GM21367 (cell line): Measurements from ENCODE around the gene FAM8A1.

Experiments used
- ATAC-seq: cut with Tn5 transposase; IDR thresholded peaks from one replicate; pipeline ENCODE4 v1.9.1; 2021; ENCODE audit not compliant: unreplicated experiment

The FAM8A1 gene

DNA sequence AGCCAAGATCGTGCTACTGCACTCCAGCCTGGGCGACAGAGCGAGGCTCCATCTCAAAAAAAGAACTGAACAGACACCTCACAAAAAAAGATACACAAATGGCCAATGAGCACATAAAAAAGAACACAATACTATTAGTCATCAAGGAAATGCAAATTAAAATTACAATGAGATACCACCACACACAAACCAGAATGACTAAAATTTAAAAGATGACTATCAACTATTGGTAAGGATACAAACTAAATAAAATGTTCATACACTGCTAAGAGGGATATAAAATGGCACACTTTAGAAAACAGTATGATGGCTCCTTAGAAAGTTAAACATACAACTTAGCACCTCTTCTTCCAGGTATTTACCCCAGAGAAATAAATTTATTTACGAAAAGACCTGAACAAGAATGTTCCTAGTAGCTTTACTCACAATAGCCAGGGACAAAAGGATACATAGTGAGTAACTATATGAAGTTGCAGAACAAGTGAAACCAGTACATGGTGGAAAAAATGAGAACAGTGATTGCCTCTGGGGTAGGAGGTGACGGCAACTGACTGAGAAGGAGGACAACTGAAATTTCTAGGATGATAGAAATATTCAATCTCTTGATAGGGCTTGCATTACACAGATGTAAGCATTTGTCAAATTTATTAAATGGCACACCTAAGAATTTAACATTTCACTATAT is 53.2 kb downstream of the FAM8A1 start:
- no peak for ATAC-seq

DNA sequence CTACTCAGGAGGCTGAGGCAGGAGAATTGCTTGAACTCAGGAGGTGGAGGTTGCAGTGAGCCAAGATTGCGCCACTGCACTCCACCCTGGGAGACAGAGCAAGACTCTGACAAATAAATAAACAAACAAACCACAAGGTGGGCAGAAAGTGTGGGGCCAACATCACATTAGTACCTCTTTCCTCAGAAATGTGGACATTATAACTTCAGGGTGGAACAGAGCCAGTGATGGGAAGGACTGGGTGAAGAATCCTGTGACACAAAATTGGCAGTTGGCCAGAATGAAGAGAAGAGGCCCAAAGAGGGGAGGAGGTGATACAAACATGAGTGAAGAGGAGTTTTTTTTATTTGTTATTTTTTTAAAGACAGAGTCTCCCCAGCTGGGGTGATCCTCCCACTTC is 56.0 kb downstream of the FAM8A1 start:
- ATAC-seq, result no peak

DNA sequence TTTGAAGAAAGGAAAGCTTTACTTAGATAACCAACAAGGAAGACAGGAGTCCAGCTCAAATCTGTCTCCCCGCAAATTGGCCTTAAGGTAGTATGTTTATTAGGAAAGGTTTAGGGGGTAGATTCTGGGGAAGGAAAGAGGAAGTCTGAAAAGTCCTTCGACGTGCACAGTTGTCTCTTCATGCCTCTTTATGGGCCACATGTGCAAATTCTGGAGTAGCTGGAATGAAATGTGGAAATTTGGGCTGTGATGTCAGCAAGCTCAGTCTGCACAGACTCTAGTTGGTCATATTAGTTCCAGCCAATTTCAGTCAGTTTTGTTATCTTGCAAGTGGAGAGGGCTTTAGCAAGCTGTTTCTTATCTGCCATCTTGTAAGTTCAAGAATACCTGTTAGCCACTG is 56.5 kb downstream of the FAM8A1 start:
- ATAC-seq, result no peak
